ENCODE data around the gene NYNRIN.
"Not testable (repeated sequence)": the region's sequence is repeated elsewhere in the genome, so short reads cannot be mapped to it uniquely, and the experiment has no call there.

Gene NYNRIN

DNA sequence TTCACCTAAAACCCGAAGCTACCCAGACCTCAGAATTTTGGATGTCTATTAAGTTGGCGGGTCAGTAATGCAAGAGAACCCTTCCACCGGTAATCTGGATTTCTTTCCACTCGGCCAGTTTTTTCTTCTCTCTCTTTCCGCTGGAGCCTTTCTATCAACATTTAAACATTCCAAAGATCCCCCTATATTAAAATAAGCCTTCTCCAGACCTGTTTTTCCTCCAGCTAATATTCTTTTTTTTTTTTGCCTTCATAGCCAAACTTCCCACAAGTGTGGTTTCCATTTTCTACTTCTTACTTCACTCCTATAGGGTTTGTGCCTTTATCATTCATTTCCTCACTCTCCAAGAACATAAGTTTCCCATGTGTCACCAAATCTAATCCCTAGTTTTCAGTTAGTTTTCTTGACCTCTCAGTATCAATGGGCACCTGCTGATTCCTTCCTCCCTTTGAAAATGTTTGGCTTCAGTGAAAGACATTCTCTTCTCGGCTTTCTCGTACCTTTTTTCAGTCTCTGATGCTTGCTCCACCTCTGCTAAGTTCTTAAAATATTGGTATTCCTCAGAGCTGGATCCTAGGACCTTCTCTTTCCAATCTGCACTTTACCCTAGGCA, 44.4 kb downstream of the NYNRIN start:
- no peak for DNase-seq (ENCODE audit: low read depth, low spot score)

DNA sequence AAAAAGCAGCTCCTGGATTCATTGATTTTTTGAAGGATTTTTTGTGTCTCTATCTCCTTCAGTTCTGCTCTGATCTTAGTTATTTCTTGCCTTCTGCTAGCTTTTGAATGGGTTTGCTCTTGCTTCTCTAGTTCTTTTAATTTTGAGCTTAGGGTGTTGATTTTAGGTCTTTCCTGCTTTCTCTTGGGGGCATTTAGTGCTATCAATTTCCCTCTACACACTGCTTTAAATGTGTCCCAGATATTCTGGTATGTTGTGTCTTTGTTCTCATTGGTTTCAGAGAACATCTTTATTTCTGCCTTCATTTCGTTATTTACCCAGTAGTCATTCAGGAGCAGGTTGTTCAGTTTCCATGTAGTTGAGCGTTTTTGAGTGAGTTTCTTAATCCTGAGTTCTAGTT, 52.0 kb downstream of the NYNRIN start:
- not testable (repeated sequence) for DNase-seq (ENCODE audit: low read depth, low spot score)

DNA sequence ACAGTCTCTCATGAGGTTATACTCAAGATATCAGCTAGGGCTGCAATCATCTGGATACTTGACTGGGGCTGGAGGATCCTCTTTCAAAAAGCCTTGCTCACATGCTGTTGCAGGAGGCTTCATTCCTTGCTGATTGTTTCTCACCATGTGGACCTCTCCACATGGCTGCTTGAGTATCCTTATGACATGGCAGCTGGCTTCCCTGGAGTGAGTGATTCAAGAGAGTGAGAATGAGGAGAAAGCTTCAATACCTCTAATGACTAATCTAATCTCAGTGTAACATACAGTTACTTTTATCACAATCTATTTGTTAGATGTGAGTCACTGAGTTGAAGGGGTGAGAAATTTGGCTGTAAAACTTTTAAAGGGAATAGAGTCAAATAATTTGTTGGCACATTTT, 58.2 kb downstream of the NYNRIN start:
- no peak for DNase-seq (ENCODE audit: low read depth, low spot score)

DNA sequence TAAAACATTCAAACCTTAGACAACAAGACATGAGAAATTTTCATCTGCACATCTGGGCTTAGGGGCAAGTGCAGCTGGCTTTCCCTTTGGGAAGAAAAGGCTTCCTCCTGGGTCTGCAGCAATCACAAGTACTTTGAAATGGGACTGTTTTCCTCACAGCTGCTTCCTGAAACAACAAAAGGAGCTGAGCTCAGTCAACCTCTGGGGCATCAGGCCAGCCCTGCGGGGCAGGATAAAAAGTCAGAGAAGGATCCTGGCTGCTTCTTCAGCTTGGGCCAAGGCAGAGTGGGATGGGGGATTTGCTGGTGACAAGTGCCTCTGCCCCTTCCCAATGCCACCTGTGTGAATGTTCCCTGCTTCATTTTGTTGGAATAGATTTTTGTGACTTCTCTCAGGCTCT, 59.9 kb downstream of the NYNRIN start:
- no peak for DNase-seq (ENCODE audit: low read depth, low spot score)

DNA sequence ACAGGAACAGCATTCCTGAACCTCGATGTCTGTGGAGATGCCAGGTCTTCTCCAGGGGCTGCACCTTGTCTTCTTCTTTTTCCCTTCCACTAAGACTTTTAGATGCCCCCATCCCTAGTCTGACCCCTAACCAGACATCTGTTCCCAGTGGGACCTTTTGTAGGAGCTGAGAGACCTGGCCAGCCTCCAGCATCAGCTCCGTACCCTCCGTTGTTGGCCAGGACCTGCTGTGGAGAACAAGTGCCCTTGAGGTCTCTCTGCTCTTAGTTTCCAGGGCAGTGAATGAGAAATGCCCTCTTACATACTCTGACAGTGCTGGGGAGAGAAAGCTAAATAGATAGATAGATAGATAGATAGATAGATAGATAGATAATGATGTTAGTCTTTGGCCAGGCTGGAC, 60.5 kb downstream of the NYNRIN start:
- DNase-seq (ENCODE audit: low read depth, low spot score) = no peak

DNA sequence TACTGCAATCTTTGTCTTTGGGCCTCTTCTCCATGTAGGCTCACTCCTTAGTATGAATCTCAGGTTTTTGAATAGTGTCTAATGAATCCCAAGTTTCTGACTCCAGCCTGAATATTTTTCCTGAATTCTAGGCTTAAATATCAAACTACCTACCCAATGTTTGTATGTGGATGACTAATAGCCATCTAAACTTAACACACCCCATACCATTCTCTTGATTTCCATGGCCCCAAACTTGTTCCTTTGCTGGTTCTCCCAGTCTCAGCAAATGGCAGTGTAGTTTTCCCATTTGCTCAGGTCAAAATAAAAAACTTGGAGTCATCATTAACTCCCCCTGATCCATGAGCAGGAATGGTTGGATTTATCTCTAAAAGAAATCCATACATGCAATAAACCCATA, 62.5 kb downstream of the NYNRIN start:
- DNase-seq (ENCODE audit: low read depth, low spot score) = no peak

DNA sequence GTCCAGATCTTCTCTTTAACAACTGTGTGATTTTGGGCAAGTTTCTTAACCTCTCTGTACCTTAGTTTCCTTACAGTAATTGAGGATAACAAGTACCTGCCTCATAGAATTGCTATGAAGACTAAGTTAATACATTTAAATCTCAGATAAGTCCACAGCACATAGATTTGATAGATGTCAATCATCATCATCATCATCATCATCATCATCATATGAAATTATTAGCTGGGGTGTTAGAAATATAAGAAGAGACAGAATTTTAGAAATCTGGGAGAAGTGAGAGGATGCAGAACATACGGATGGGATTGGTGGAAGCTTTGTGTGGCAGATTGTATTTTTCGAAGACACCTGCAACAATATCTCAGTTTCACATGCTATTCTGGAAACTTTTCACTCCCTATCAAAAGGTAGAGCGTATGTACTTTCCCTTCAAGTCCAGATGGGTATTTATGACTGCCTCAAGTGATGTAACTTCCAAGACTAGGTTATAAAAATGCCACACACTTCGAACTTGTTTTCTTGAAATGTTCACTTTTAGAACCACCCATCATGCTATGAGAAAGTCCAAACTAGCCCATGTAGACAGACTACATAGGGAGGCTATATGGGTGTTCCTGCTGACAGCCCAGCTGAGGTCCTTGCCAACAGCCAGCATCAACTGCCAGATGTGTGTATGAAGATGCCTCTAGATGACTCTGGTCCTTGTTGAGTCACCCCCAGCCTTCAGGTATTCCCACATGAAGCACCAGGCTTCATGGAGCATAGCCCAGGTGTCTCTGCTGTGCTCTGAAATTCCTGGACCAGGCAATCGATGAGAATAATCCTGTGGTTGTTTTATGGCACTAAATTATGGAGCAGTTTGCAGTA, 64.4 kb downstream of the NYNRIN start:
- no peak for DNase-seq (ENCODE audit: low read depth, low spot score)

DNA sequence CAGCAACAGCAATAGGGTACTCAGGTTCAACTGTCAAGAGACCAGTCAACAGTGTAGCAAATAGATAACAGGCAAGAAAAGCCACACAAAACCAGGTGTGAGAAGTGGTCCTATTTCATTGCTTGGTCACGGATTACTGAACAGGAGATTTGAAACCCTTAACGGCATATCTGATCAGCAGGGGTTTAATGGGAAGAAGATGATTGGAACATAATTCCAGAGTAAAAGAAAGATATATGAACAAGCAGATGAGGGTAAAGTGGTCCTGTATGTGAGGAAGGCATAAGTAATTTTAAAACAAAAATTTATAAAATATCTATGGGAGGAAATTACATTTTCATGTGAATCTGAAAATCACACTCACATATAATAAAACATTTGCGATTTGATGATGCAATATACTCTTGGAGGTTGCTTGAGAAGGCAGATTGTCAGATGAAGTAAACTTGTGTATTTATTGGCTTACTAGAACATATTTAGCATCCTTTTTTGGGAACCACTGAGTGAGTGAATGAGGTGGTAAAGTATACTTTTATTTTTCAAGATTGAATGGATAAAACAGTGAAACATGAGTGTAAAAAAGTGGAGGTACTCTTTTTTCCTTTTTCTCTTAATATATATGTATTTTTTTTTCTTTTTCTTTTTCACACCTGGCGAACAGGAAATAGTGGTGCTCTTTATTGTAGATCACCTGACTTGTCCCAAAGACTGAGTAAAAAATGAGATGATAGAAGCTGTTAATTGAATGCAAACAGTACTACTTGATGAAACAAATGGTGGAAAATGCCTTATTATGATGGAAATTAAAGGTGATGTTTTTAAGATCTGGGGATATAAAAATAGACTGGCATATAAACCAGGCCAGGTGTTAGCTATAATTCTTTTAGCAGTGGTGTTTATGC, 65.3 kb downstream of the NYNRIN start:
- no peak for DNase-seq (ENCODE audit: low read depth, low spot score)

DNA sequence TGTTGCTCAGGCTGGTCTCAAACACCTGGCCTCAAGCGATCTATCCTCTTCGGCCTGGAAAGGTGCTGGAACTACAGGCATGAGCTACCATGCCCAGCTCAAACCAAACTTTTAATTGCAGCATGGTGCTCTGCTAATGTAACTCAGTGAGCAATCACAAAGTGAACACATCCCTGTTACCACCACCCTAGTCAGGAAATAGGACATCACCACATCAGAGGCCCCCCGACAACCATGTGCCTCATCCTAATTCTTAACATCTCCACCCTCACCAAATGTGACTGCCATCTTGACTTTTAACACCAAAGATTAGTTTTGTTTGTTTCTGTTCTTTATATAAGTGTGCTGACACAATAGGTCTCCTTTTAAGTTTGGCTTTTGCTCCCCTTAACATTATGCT, 66.6 kb downstream of the NYNRIN start:
- DNase-seq (ENCODE audit: low read depth, low spot score) = no peak

DNA sequence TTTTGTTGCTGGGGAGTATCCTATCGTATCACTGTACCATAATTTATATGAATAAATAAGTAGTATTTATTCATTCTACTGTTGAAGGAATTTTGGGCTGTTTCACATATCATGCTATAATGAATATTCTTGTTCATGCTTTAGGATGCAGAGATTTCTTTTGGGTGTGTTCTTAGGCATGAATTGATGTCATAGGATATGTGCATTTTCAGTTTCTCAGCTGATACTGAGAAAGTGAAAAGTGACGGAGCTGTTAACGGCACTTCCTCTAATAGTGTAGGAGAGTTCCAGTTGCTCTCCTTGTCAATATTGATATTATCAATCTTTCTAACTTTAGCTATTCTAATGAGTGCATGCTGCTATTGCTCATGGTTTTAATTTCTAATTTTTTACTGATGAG, 67.0 kb downstream of the NYNRIN start:
- DNase-seq (ENCODE audit: low read depth, low spot score) = no peak
